ENCODE measurements around the gene SCYL2. TPM values are rescaled to one million over a fixed set of nuclear protein-coding genes. Genes with fewer than 3 reads are reported as not detected.

The SCYL2 gene
- total and polyA plus RNA-seq, 8 donors: 6.7 to 25.0 (median 15.6) TPM

- FAIRE-seq: no peak
- no peak for TF ChIP-seq CTCF (IDR thresholded peaks at IDR 0.05)
- DNase-seq: no peak
- Histone ChIP-seq H3K4me3 (no peak overlapping the region), H3K27me3 (no peaks in the 10 kb centered on the region), H3K9me3 (no peaks in the 10 kb centered on the region), H3K27ac (no peak overlapping the region), H3K36me3 (no peaks in the 10 kb centered on the region), H3K4me1 (peaks cover 8 to 10% (median 8%) of the 10 kb centered on the region in 3 donors)
- no peak for ATAC-seq
- intact Hi-C loops (cut with DNase I): loop anchor here in 1 of 3 donors (10.0 kb wide), 1 partner anchor 156 kb away; no protein-coding TSS in a partner anchor
Measured at GRCh38 chr12:100248886-100249285, 18.1 kb upstream of the SCYL2 start.

GRCh38 chr12:100249941-100250340, 17.0 kb upstream of the SCYL2 start:
- Histone ChIP-seq H3K36me3 (no peaks in the 10 kb centered on the region), H3K4me3 (no peak overlapping the region), H3K9me3 (no peaks in the 10 kb centered on the region), H3K27me3 (no peaks in the 10 kb centered on the region), H3K4me1 (peaks cover 8 to 10% (median 8%) of the 10 kb centered on the region in 3 donors), H3K27ac (no peak overlapping the region)
- intact Hi-C loops (cut with DNase I): loop anchor here in 1 of 3 donors (10.0 kb wide), 1 partner anchor 155 kb away; no protein-coding TSS in a partner anchor
- ATAC-seq (no peak), FAIRE-seq (no peak), DNase-seq (no peak)
- 94 to 97% methylated on average over 7 of the region's 7 CpGs for WGBS, 2 donors
- no peak for TF ChIP-seq CTCF (IDR thresholded peaks at IDR 0.05)

- peak in 3 of 6 donors; percentile 65 to 82 (median 68) for DNase-seq
Measured at GRCh38 chr12:100251917-100252316, 15.1 kb upstream of the SCYL2 start.

GRCh38 chr12:100253437-100253836, 13.5 kb upstream of the SCYL2 start:
- Histone ChIP-seq H3K36me3 (no peaks in the 10 kb centered on the region), H3K9me3 (no peaks in the 10 kb centered on the region), H3K27me3 (no peaks in the 10 kb centered on the region), H3K27ac (no peak overlapping the region), H3K4me1 (peaks cover 8 to 10% (median 8%) of the 10 kb centered on the region in 3 donors), H3K4me3 (no peak overlapping the region)
- intact Hi-C loops (cut with DNase I): no loop called here
- no peak for TF ChIP-seq CTCF (IDR thresholded peaks at IDR 0.05)
- ATAC-seq (no peak), DNase-seq (no peak), FAIRE-seq (no peak)
- WGBS, 2 donors: 66 to 69% methylated on average over 1 of the region's 1 CpG

More at GRCh38 chr12:100251917-100252316, 15.1 kb upstream of the SCYL2 start:
- WGBS, 2 donors: 9 to 23% methylated on average over 2 of the region's 2 CpGs
- FAIRE-seq (no peak), ATAC-seq (peak; percentile 92 to 99 (median 97))
- Histone ChIP-seq H3K36me3 (no peaks in the 10 kb centered on the region), H3K27ac (peak overlapping the region in 1 of 4 donors; percentile 36), H3K27me3 (no peaks in the 10 kb centered on the region), H3K4me3 (no peak overlapping the region), H3K9me3 (no peaks in the 10 kb centered on the region), H3K4me1 (peaks cover 8 to 10% (median 8%) of the 10 kb centered on the region in 3 donors)
- no peak for TF ChIP-seq CTCF (IDR thresholded peaks at IDR 0.05)
- intact Hi-C loops (cut with DNase I): no loop called here

- no peaks in the 10 kb centered on the region for H3K9me3 ChIP-seq
- peaks cover 8 to 10% (median 8%) of the 10 kb centered on the region in 3 donors for H3K4me1 ChIP-seq
- no peak overlapping the region for H3K4me3 ChIP-seq
- H3K36me3 ChIP-seq: no peaks in the 10 kb centered on the region
- no peak for FAIRE-seq
- DNase-seq: no peak
- intact Hi-C loops (cut with DNase I): no loop called here
- no peak for ATAC-seq
- no peak for TF ChIP-seq CTCF (IDR thresholded peaks at IDR 0.05)
- H3K27me3 ChIP-seq: no peaks in the 10 kb centered on the region
- WGBS, 2 donors: 92 to 93% methylated on average over 1 of the region's 1 CpG
- H3K27ac ChIP-seq: no peak overlapping the region
Measured at GRCh38 chr12:100254876-100255275, 12.1 kb upstream of the SCYL2 start.
